ENCODE results near the gene FBH1. TPM values are rescaled to one million over a fixed set of nuclear protein-coding genes. Genes with fewer than 3 reads are reported as not detected.

The FBH1 gene
- total and polyA plus RNA-seq, 9 of the 15 experiments (the other 6 are each of a cell fraction or from before 2014, with no cell fraction given) = 13.4 to 108 (median 77.8) TPM

DNA sequence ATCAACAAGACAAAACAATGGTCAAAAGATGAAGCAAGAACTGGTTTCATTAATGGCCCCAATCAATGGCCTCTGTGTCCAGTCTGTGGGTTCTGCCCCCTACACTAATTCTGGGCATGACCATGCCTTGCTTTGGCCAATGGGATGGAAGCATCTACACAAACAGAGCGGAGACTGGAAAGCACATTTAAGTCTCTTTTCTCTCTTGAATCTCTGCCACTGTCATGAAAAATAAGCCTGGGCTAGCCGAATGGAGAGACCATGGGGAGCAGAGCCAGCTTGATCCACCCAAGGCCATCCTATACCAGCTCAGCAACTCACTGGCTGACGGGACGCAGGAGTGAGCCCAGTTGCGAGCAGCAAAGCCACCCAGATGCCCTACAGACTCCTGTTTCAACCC lies 31.2 kb upstream of the FBH1 start:
- Histone ChIP-seq H2AFZ (ENCODE audit: low read depth, low read length) (no peak overlapping the region), H3K27ac (ENCODE audit: extremely low read depth, low read depth, low read length) (no peak overlapping the region), H3K9ac (ENCODE audit: insufficient read depth in 1 of 2, low read depth in 2 of 2, low read length in 2 of 2) (no peak overlapping the region), H4K20me1 (replicated peaks; ENCODE audit: control insufficient read depth, insufficient read depth, low read length) (no peaks in the 10 kb centered on the region), H3K4me1 (replicated peaks in 1 of 2; ENCODE audit: control insufficient read depth in 2 of 2, insufficient read depth in 2 of 2, low read length in 2 of 2) (no peaks in the 10 kb centered on the region; a peak in 1 of 5 replicates), H3K9me1 (ENCODE audit: control insufficient read depth, insufficient read depth, low read length) (no peaks in the 10 kb centered on the region), H3K27me3 (ENCODE audit: control insufficient read depth in 2 of 2, insufficient read depth in 2 of 2, low read length in 2 of 2) (no peaks in the 10 kb centered on the region), H3K4me3 (no peak overlapping the region), H3K79me2 (ENCODE audit: control insufficient read depth, insufficient read depth, low read length) (no peaks in the 10 kb centered on the region), H3K36me3 (ENCODE audit: control insufficient read depth, insufficient read depth, low read length) (no peaks in the 10 kb centered on the region), H3K9me3 (replicated peaks; ENCODE audit: control insufficient read depth, insufficient read depth, low read depth, low read length) (no peaks in the 10 kb centered on the region), H3K4me2 (ENCODE audit: insufficient read depth, low read length) (no peak overlapping the region)
- DNase-seq (ENCODE audit: extremely low read depth in 1 of 4, low spot score in 3 of 4) = no peak
- no peak for FAIRE-seq
- no TSS peak for BruUV-seq (replicated peaks)
- CTCF ChIA-PET (ENCODE audit: low intra/inter-chr PET ratio) = no interaction called here
- in situ Hi-C loops (cut with MboI) = no loop called here
- 67% methylated on average over 5 of the region's 5 CpGs for WGBS (ENCODE audit: insufficient coverage, low coverage, missing lambda C conversion rate)
- ATAC-seq = no peak
- intact Hi-C loops (cut with micrococcal nuclease) = no loop called here
- TF ChIP-seq, protein P1, sequence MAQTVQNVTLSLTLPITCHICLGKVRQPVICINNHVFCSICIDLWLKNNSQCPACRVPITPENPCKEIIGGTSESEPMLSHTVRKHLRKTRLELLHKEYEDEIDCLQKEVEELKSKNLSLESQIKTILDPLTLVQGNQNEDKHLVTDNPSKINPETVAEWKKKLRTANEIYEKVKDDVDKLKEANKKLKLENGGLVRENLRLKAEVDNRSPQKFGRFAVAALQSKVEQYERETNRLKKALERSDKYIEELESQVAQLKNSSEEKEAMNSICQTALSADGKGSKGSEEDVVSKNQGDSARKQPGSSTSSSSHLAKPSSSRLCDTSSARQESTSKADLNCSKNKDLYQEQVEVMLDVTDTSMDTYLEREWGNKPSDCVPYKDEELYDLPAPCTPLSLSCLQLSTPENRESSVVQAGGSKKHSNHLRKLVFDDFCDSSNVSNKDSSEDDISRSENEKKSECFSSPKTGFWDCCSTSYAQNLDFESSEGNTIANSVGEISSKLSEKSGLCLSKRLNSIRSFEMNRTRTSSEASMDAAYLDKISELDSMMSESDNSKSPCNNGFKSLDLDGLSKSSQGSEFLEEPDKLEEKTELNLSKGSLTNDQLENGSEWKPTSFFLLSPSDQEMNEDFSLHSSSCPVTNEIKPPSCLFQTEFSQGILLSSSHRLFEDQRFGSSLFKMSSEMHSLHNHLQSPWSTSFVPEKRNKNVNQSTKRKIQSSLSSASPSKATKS (CRISPR knock-in tag; IDR thresholded peaks at IDR 0.05) = no peak
- TF ChIP-seq, protein P2, sequence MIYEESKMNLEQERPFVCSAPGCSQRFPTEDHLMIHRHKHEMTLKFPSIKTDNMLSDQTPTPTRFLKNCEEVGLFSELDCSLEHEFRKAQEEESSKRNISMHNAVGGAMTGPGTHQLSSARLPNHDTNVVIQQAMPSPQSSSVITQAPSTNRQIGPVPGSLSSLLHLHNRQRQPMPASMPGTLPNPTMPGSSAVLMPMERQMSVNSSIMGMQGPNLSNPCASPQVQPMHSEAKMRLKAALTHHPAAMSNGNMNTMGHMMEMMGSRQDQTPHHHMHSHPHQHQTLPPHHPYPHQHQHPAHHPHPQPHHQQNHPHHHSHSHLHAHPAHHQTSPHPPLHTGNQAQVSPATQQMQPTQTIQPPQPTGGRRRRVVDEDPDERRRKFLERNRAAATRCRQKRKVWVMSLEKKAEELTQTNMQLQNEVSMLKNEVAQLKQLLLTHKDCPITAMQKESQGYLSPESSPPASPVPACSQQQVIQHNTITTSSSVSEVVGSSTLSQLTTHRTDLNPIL (CRISPR knock-in tag; IDR thresholded peaks at IDR 0.05) = no peak
- TF ChIP-seq SLC30A9 (CRISPR knock-in tag; IDR thresholded peaks at IDR 0.05) = no peak
- no peak for TF ChIP-seq ZNF354B (CRISPR knock-in tag; IDR thresholded peaks at IDR 0.05)
- TF ChIP-seq SRSF1 (IDR thresholded peaks at IDR 0.05; ENCODE audit: low read depth, low read length) = no peak
- TF ChIP-seq, protein P3, sequence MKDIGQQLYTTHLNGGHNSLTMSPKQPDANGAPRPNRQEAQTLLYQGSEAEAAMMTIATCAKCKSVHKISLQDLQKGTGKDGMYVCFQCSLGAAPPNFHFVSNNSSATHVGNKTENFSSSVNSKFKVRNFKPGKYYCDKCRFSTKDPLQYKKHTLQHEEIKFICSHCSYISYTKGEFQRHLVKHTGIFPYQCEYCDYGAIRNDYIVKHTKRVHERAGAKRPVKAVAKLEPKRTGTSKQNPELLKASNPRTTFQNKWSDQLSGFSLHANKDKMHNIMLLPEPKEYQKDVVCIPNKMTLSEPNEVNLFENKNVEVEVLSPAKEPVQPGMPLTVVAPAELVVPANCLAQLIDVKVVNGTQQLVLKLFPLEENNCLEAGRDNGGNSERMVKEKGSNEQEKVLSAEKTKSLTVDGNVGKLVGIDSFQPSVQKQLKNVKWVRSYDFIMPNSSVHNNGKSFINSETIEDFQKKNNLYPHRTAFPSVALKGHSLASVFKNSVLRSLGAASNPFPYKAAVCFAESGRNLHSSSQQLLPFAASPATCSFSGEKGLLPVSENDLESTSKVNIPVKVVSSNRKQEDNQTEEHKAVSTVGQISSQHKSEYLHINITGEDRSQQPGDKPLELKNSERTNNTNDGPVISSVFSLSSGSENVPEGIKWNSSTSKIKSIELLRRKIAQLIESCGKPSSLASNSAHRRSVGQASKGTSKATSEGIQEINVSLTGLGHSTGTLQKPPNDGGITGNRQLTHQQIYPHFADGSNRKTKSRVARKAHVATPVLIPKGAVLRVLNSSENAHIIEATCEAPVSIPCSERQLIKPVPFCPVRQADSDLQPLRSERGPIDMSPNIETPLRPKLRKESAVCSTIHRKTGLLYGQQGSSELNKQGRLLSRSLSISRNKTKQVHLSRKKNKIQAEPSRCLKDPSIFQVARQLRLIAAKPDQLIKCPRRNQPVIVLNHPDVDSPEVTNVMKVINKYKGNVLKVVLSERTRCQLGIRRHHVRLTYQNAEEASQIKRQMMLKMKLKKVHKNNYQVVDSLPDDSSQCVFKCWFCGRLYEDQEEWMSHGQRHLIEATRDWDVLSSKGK (CRISPR knock-in tag; IDR thresholded peaks at IDR 0.05) = no peak
- no peak for TF ChIP-seq LEF1 (IDR thresholded peaks at IDR 0.05)
- no peak for TF ChIP-seq ZNF76 (CRISPR knock-in tag; IDR thresholded peaks at IDR 0.05; ENCODE audit: borderline replicate concordance)
- TF ChIP-seq TAL1 (IDR thresholded peaks at IDR 0.05) = no peak
- TF ChIP-seq, protein P4, sequence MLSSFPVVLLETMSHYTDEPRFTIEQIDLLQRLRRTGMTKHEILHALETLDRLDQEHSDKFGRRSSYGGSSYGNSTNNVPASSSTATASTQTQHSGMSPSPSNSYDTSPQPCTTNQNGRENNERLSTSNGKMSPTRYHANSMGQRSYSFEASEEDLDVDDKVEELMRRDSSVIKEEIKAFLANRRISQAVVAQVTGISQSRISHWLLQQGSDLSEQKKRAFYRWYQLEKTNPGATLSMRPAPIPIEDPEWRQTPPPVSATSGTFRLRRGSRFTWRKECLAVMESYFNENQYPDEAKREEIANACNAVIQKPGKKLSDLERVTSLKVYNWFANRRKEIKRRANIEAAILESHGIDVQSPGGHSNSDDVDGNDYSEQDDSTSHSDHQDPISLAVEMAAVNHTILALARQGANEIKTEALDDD (IDR thresholded peaks at IDR 0.05) = no peak
- no peak for TF ChIP-seq RAD21 (CRISPR knock-in tag; conservative IDR thresholded peaks at IDR 0.05 in 1 of 2, IDR thresholded peaks at IDR 0.05 in 1 of 2)
- TF ChIP-seq ETV5 (CRISPR knock-in tag; IDR thresholded peaks at IDR 0.05; ENCODE audit: low read depth) = no peak
- TF ChIP-seq TGIF2 (CRISPR knock-in tag; IDR thresholded peaks at IDR 0.05) = no peak
- no peak for TF ChIP-seq STAT5B (CRISPR knock-in tag; IDR thresholded peaks at IDR 0.05)
- TF ChIP-seq ZNF766 (CRISPR knock-in tag; conservative IDR thresholded peaks at IDR 0.05) = no peak
- POLR2A ChIA-PET = no interaction called here

All from K562 (cell line).